IMR-90 (cell line): ENCODE measurements around the gene LMO1. TPM values are rescaled to one million over a fixed set of nuclear protein-coding genes. Genes with fewer than 3 reads are reported as not detected.

ENCODE experiments used
- ATAC-seq: fragments of 200-7000 bp; cut with Tn5 transposase; 2 replicates; pipeline ENCODE4 v1.9.1; 2020; ENCODE audit warnings: low read depth, mild to moderate bottlenecking, moderate library complexity
- BruUV-seq: library from RNA; stranded (reverse); fragments of 400-500 nt; replicated peaks from 2 replicates; lab custom pipeline; 2021; lab: Mats Ljungman, UMichigan
- CTCF ChIA-PET: fragments of 300-600 bp; formaldehyde crosslinking; extraction: SDS; loops from one replicate; lab custom pipeline; 2021; ENCODE audit warnings: antibody characterized with exemption; lab: Yijun Ruan, JAX
- POLR2A ChIA-PET: fragments of 300-600 bp; sonication (Branson Sonifier 250); formaldehyde crosslinking; loops from one replicate; lab custom pipeline; 2022; ENCODE audit warnings: antibody characterized with exemption; ENCODE audit not compliant: unreplicated experiment; lab: Charles Lee
- DNase-seq: peaks from one replicate; pipeline ENCODE4 v3.0.0; 2013
- H2AFZ ChIP-seq: replicated peaks from 2 replicates; pipeline ENCODE3; 2013; ENCODE audit warnings: low read length, mild to moderate bottlenecking; ENCODE audit not compliant: poor library complexity
- H2AK5ac ChIP-seq: 2 replicates; pipeline ENCODE4 v1.6.1; 2013; ENCODE audit warnings: low read depth, low read length, inconsistent platforms
- H2AK9ac ChIP-seq: replicated peaks from 2 replicates; pipeline ENCODE3; 2013; ENCODE audit warnings: mild to moderate bottlenecking, low read depth, low read length, moderate library complexity; ENCODE audit not compliant: poor library complexity
- H2BK120ac ChIP-seq: 2 replicates; pipeline ENCODE4 v1.6.1; 2013; ENCODE audit warnings: low read depth, low read length, inconsistent platforms
- H2BK15ac ChIP-seq: 3 replicates; pipeline ENCODE4 v1.6.1; 2013; ENCODE audit warnings: low read depth, low read length, inconsistent platforms
- H2BK20ac ChIP-seq: 2 replicates; pipeline ENCODE4 v1.6.1; 2013; ENCODE audit warnings: low read depth, mild to moderate bottlenecking, inconsistent platforms, low read length, moderate library complexity
- H2BK5ac ChIP-seq: 2 replicates; pipeline ENCODE4 v1.6.1; 2013; ENCODE audit warnings: mild to moderate bottlenecking, low read depth, low read length, inconsistent platforms; ENCODE audit not compliant: poor library complexity, severe bottlenecking
- H3K14ac ChIP-seq: replicated peaks from 2 replicates; pipeline ENCODE4 v1.6.1; 2013; ENCODE audit warnings: low read depth, low read length, inconsistent platforms
- H3K18ac ChIP-seq: 2 replicates; pipeline ENCODE4 v1.6.1; 2013; ENCODE audit warnings: low read depth, low read length, control low read depth
- H3K23ac ChIP-seq: 2 replicates; pipeline ENCODE4 v1.6.1; 2013; ENCODE audit warnings: low read depth, low read length, inconsistent platforms
- H3K27ac ChIP-seq: 2 replicates; pipeline ENCODE4 v1.5.1; 2013; ENCODE audit warnings: mild to moderate bottlenecking, control low read depth, low read length; ENCODE audit not compliant: insufficient read depth
- H3K27me3 ChIP-seq: 2 replicates; pipeline ENCODE4 v1.6.1; 2013; ENCODE audit warnings: low read length; ENCODE audit not compliant: control insufficient read depth, insufficient read depth
- H3K36me3 ChIP-seq: 2 replicates; pipeline ENCODE4 v1.6.1; 2013; ENCODE audit warnings: low read length, mixed read lengths; ENCODE audit not compliant: control insufficient read depth, insufficient read depth
- H3K4ac ChIP-seq: 2 replicates; pipeline ENCODE4 v1.6.1; 2013; ENCODE audit warnings: low read depth, low read length, inconsistent platforms
- H3K4me1 ChIP-seq: 2 replicates; pipeline ENCODE4 v1.6.1; 2013; ENCODE audit warnings: low read length, mixed read lengths; ENCODE audit not compliant: control insufficient read depth, insufficient read depth
- H3K4me2 ChIP-seq: 2 replicates; pipeline ENCODE4 v1.6.1; 2013; ENCODE audit warnings: low read depth, mild to moderate bottlenecking, control low read depth, low read length, moderate library complexity
- H3K4me3 ChIP-seq: 2 replicates; pipeline ENCODE4 v1.5.1; 2013; ENCODE audit warnings: low read depth, mild to moderate bottlenecking, control low read depth, low read length, moderate library complexity; ENCODE audit not compliant: insufficient read depth
- H3K56ac ChIP-seq: 2 replicates; pipeline ENCODE4 v1.6.1; 2013; ENCODE audit warnings: low read length, inconsistent platforms; ENCODE audit not compliant: insufficient read depth; ENCODE audit errors: extremely low read depth
- H3K79me1 ChIP-seq, 2 experiments: 2 replicates each; pipeline ENCODE4 v1.6.1; 2013; ENCODE audit warnings: low read length in 2 of 2, inconsistent platforms in 1 of 2, low read depth in 1 of 2
- H3K9ac ChIP-seq: 2 replicates; pipeline ENCODE4 v1.6.1; 2013; ENCODE audit warnings: low read depth, low read length, control low read depth
- H3K9me1 ChIP-seq: 2 replicates; pipeline ENCODE4 v1.6.1; 2013; ENCODE audit warnings: low read length, inconsistent platforms; ENCODE audit not compliant: insufficient read depth
- H3K9me3 ChIP-seq: 2 replicates; pipeline ENCODE4 v1.6.1; 2013; ENCODE audit warnings: low read length; ENCODE audit not compliant: control insufficient read depth, insufficient read depth
- H4K20me1 ChIP-seq: 2 replicates; pipeline ENCODE4 v1.6.1; 2013; ENCODE audit warnings: low read length, inconsistent platforms; ENCODE audit not compliant: insufficient read depth
- H4K5ac ChIP-seq: 2 replicates; pipeline ENCODE4 v1.6.1; 2013; ENCODE audit warnings: mild to moderate bottlenecking, low read depth, low read length, control low read depth
- H4K8ac ChIP-seq, 2 experiments: 2 replicates each; pipeline ENCODE4 v1.6.1; 2013; ENCODE audit warnings: low read depth in 2 of 2, low read length in 2 of 2, control low read depth in 1 of 2, inconsistent platforms in 1 of 2
- H4K91ac ChIP-seq: 2 replicates; pipeline ENCODE4 v1.6.1; 2013; ENCODE audit warnings: low read depth, low read length, inconsistent platforms; ENCODE audit not compliant: insufficient read depth
- BHLHE40 ChIP-seq: fragments of 150-350 bp; IDR thresholded peaks from 2 replicates; pipeline ENCODE4 v1.6.1; 2016; ENCODE audit warnings: mild to moderate bottlenecking, low read depth, low read length
- CEBPB ChIP-seq: IDR thresholded peaks from 2 replicates; pipeline ENCODE4 v1.6.1; 2012; ENCODE audit warnings: low read depth, low read length, improper control_type of control experiment
- FOS ChIP-seq: fragments of 150-350 bp; IDR thresholded peaks from 2 replicates; pipeline ENCODE4 v1.6.1; 2016; ENCODE audit warnings: low read depth, low read length
- MXI1 ChIP-seq: IDR thresholded peaks from 2 replicates; pipeline ENCODE4 v1.6.1; 2012; ENCODE audit warnings: low read depth, mild to moderate bottlenecking, low read length, moderate library complexity, borderline replicate concordance
- POLR2A ChIP-seq: IDR thresholded peaks from 2 replicates; pipeline ENCODE4 v1.6.1; 2012; ENCODE audit warnings: mild to moderate bottlenecking, low read depth, low read length
- RCOR1 ChIP-seq: IDR thresholded peaks from 2 replicates; pipeline ENCODE4 v1.6.1; 2012; ENCODE audit warnings: mild to moderate bottlenecking, low read length, improper control_type of control experiment; ENCODE audit not compliant: insufficient replicate concordance
- SMC3 ChIP-seq: fragments of 150-350 bp; IDR thresholded peaks from 2 replicates; pipeline ENCODE4 v1.6.1; 2016; ENCODE audit warnings: low read depth, mild to moderate bottlenecking, antibody characterized with exemption, low read length, moderate library complexity
- WGBS, 2 experiments: methylation state at CpG; one replicate each; pipeline versions ENCODE4 v1.1.5 to v1.1.7; 2013; ENCODE audit warnings: missing lambda C conversion rate in 2 of 2; ENCODE audit not compliant: insufficient read length in 1 of 2; ENCODE audit errors: extremely low coverage in 2 of 2; 5-methylcytosine and 5-hydroxymethylcytosine counted together
- dilution Hi-C: fragments of 300-500 bp; cut with HindIII; formaldehyde crosslinking; loops from one replicate; pipeline ENCODE4 v1.14.3; 2018; ENCODE audit warnings: low sequenced_read_pairs; ENCODE audit not compliant: unreplicated experiment
- in situ Hi-C: fragments of 300-500 bp; cut with MboI; formaldehyde crosslinking; loops from 3 replicates; pipeline ENCODE4 v1.14.3; 2019; ENCODE audit warnings: low sequenced_read_pairs, inconsistent platforms, mixed read lengths
- intact Hi-C: fragments of 100-400 bp; cut with micrococcal nuclease; formaldehyde crosslinking; loops from 2 replicates; pipeline ENCODE4 v1.10.0; 2022
- polyA plus RNA-seq, 3 experiments: library from polyadenylated mRNA; depleted of rRNA; stranded (reverse); fragments of >200 nt; gene quantifications; 2 replicates each; pipeline ENCODE4 v1.2.3, GENCODE V29; 2012; ENCODE audit warnings: low replicate concordance in 1 of 3
- total RNA-seq: library from RNA; depleted of rRNA; stranded (reverse); fragments of >200 nt; gene quantifications from 2 replicates; pipeline ENCODE4 v1.2.3, GENCODE V29; 2012

Gene LMO1
- total and polyA plus RNA-seq, 2 of the 4 experiments (the other 2 are of a cell fraction): not detected

DNA sequence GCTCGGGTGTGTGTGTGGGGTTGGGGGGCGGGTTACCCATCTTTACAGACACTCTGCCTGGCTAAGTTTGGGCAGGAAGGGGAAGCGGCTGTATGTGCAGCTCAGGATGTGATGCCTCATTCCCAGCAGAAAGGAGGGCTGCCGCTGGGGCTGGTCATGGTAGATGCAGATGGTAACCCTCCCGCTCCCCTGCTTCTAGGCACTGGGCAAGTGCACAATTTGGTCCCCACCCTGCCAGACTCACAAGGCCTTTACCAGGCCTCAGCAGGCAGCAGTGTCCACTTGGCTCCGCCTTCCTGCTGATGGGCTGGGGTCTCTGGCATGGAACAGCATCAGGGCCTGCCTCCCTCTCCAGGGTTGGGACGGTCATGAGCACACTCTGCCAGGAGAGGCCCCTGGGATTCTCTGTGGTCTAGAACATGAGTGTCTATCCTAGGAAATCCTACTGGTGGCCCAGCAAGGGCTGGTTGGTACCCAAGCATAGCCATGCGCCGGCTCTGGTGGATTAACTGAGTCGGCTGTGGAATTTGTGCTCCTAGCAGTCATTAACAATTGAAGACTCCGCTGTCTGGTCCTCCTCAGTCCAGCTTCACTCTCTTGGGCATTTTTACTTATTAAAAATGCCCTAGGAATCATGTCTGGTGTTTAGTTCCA lies 4.2 kb downstream of the LMO1 start:
- ATAC-seq: no peak
- Histone ChIP-seq H2BK15ac (no peak overlapping the region), H3K36me3 (no peaks in the 10 kb centered on the region), H2BK5ac (no peak overlapping the region), H2AFZ (no peak overlapping the region), H2AK9ac (no peak overlapping the region), H2BK20ac (no peak overlapping the region), H3K23ac (no peak overlapping the region), H4K5ac (no peak overlapping the region), H4K20me1 (no peaks in the 10 kb centered on the region), H2BK120ac (no peak overlapping the region), H3K9me1 (no peaks in the 10 kb centered on the region), H3K9me3 (no peaks in the 10 kb centered on the region), H4K91ac (no peak overlapping the region), H3K4me3 (no peak overlapping the region), H3K27me3 (peaks cover 47% of the 10 kb centered on the region), H3K9ac (no peak overlapping the region), H3K14ac (no peak overlapping the region), H4K8ac (no peak overlapping the region), H3K4me2 (no peak overlapping the region), H2AK5ac (no peak overlapping the region), H3K4ac (no peak overlapping the region), H3K27ac (no peak overlapping the region), H3K56ac (no peak overlapping the region), H3K4me1 (no peaks in the 10 kb centered on the region; the same call in 1 of the 2 replicates), H3K79me1 (no peaks in the 10 kb centered on the region), H3K18ac (no peak overlapping the region)
- dilution Hi-C loops: no loop called here
- ChIA-PET POLR2A (no interaction called here), CTCF (no interaction called here)
- DNase-seq: no peak
- in situ Hi-C loops: no loop called here
- no TSS peak for BruUV-seq
- 80% methylated on average over 1 of the region's 11 CpGs; no CpG with 5 or more reads in 1 of the 2 experiments for WGBS, 2 experiments
- TF ChIP-seq SMC3 (no peak), MXI1 (no peak), RCOR1 (no peak), BHLHE40 (no peak), POLR2A (no peak), FOS (no peak), CEBPB (no peak)
- intact Hi-C loops: no loop called here
